ENCODE results near the gene PPFIA4.

GRCh38 chr1:203002951-203003350 is 23.3 kb upstream of the PPFIA4 start:
- TF ChIP-seq, protein P1, sequence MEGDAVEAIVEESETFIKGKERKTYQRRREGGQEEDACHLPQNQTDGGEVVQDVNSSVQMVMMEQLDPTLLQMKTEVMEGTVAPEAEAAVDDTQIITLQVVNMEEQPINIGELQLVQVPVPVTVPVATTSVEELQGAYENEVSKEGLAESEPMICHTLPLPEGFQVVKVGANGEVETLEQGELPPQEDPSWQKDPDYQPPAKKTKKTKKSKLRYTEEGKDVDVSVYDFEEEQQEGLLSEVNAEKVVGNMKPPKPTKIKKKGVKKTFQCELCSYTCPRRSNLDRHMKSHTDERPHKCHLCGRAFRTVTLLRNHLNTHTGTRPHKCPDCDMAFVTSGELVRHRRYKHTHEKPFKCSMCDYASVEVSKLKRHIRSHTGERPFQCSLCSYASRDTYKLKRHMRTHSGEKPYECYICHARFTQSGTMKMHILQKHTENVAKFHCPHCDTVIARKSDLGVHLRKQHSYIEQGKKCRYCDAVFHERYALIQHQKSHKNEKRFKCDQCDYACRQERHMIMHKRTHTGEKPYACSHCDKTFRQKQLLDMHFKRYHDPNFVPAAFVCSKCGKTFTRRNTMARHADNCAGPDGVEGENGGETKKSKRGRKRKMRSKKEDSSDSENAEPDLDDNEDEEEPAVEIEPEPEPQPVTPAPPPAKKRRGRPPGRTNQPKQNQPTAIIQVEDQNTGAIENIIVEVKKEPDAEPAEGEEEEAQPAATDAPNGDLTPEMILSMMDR (IDR thresholded peaks at IDR 0.05 in 8 of 11, conservative IDR thresholded peaks at IDR 0.05 in 3 of 11): no peak
- TF ChIP-seq POLR2AphosphoS5 (IDR thresholded peaks at IDR 0.05): no peak

All from spleen (tissue), 7 donors.